Neural cell (in vitro differentiated cells): ENCODE results near the gene DCAF11. TPM values are rescaled to one million over a fixed set of nuclear protein-coding genes. Genes with fewer than 3 reads are reported as not detected.

Source experiments
- H2AFZ ChIP-seq: fragments of 200-600, 300-800 bp; sonication (generic), shearing (Covaris generic); 2 replicates; pipeline ENCODE4 v1.6.0; 2014; ENCODE audit warnings: low read depth, mild to moderate bottlenecking, antibody characterized with exemption, low read length, moderate library complexity
- H3F3A ChIP-seq: fragments of 200-600 bp; shearing (Covaris generic); 2 replicates; pipeline ENCODE4 v1.6.1; 2016; ENCODE audit warnings: mild to moderate bottlenecking, moderate library complexity, mixed read lengths, antibody characterized with exemption, low read length; ENCODE audit not compliant: insufficient read depth, poor library complexity, severe bottlenecking
- H3K27ac ChIP-seq: fragments of 200-600, 300-800 bp; sonication (generic), shearing (Covaris generic); 2 replicates; pipeline ENCODE4 v1.5.1; 2014; ENCODE audit warnings: mild to moderate bottlenecking, low read length, moderate library complexity
- H3K27me3 ChIP-seq: fragments of 300-800, 200-600 bp; sonication (generic), shearing (Covaris generic); 2 replicates; pipeline ENCODE4 v1.6.0; 2014; ENCODE audit warnings: mild to moderate bottlenecking, low read depth, low read length, moderate library complexity; ENCODE audit not compliant: insufficient read depth
- H3K36me3 ChIP-seq: fragments of 300-800, 200-600 bp; sonication (generic), shearing (Covaris generic); 2 replicates; pipeline ENCODE4 v1.5.1; 2014; ENCODE audit warnings: mild to moderate bottlenecking, antibody characterized with exemption, low read length, moderate library complexity; ENCODE audit not compliant: insufficient read depth
- H3K4me2 ChIP-seq: fragments of 300-800, 200-600 bp; sonication (generic), shearing (Covaris generic); 2 replicates; pipeline ENCODE4 v1.6.0; 2014; ENCODE audit warnings: mild to moderate bottlenecking, low read length
- H3K4me3 ChIP-seq: fragments of 300-800, 200-600 bp; sonication (generic), shearing (Covaris generic); 2 replicates; pipeline ENCODE4 v1.5.1; 2014; ENCODE audit warnings: mild to moderate bottlenecking, low read length, moderate library complexity
- H3K79me2 ChIP-seq: fragments of 200-600 bp; shearing (Covaris generic); replicated peaks from 2 replicates; pipeline ENCODE4 v1.6.0; 2014; ENCODE audit warnings: mild to moderate bottlenecking, low read length, moderate library complexity; ENCODE audit not compliant: insufficient read depth
- H3K9ac ChIP-seq: fragments of 300-800, 200-600 bp; sonication (generic), shearing (Covaris generic); 2 replicates; pipeline ENCODE4 v1.6.1; 2016; ENCODE audit warnings: mild to moderate bottlenecking, low read length, mixed read lengths
- H3K9me2 ChIP-seq: fragments of 200-600 bp; shearing (Covaris generic); 2 replicates; pipeline ENCODE4 v1.6.1; 2016; ENCODE audit warnings: mild to moderate bottlenecking, low read length, mixed read lengths; ENCODE audit not compliant: insufficient read depth
- H3K9me3 ChIP-seq: fragments of 200-600, 300-800 bp; sonication (generic), shearing (Covaris generic); 2 replicates; pipeline ENCODE4 v1.6.1; 2016; ENCODE audit warnings: mild to moderate bottlenecking, mixed run types, low read length, moderate library complexity, mixed read lengths
- H4K20me1 ChIP-seq: fragments of 200-600 bp; shearing (Covaris generic); 2 replicates; pipeline ENCODE4 v1.6.1; 2016; ENCODE audit warnings: mild to moderate bottlenecking, mixed run types; ENCODE audit not compliant: insufficient read depth
- EP300 ChIP-seq: fragments of 450-650 bp; conservative IDR thresholded peaks from 2 replicates; pipeline ENCODE4 v1.6.1; 2014; ENCODE audit warnings: antibody characterized with exemption, mild to moderate bottlenecking, moderate library complexity; ENCODE audit not compliant: poor library complexity, severe bottlenecking
- EZH2 ChIP-seq: fragments of 200-600, 300-800 bp; shearing (Covaris generic), sonication (generic); IDR thresholded peaks from 2 replicates; pipeline ENCODE4 v1.6.1; 2014; ENCODE audit warnings: antibody characterized with exemption, low read length, borderline replicate concordance, mild to moderate bottlenecking; ENCODE audit not compliant: insufficient read depth, poor library complexity, severe bottlenecking
- MXI1 ChIP-seq: fragments of 450-650 bp; conservative IDR thresholded peaks from 2 replicates; pipeline ENCODE4 v1.6.1; 2014; ENCODE audit warnings: antibody characterized with exemption, mild to moderate bottlenecking; ENCODE audit not compliant: poor library complexity, severe bottlenecking
- POLR2AphosphoS5 ChIP-seq: IDR thresholded peaks from 2 replicates; pipeline ENCODE4 v1.6.1; 2012
- RAD21 ChIP-seq: fragments of 450-650 bp; conservative IDR thresholded peaks from 2 replicates; pipeline ENCODE4 v1.6.1; 2014; ENCODE audit warnings: antibody characterized with exemption, mild to moderate bottlenecking, moderate library complexity
- SMC3 ChIP-seq: fragments of 450-650 bp; conservative IDR thresholded peaks from 2 replicates; pipeline ENCODE4 v1.6.1; 2014; ENCODE audit warnings: antibody characterized with exemption, mild to moderate bottlenecking, moderate library complexity; ENCODE audit not compliant: poor library complexity
- TAF1 ChIP-seq: IDR thresholded peaks from 2 replicates; pipeline ENCODE4 v1.6.1; 2012; ENCODE audit warnings: low read depth
- polyA plus RNA-seq: library from polyadenylated mRNA; depleted of rRNA; stranded (reverse); fragments of >200 nt; gene quantifications from 2 replicates; pipeline ENCODE4 v1.2.3, GENCODE V29; 2014
- TF ChIP-seq, protein P1 (sequence below): fragments of 450-650 bp; IDR thresholded peaks from 2 replicates; pipeline ENCODE4 v1.5.1; 2014; ENCODE audit warnings: antibody characterized with exemption, mild to moderate bottlenecking, moderate library complexity; ENCODE audit not compliant: poor library complexity, severe bottlenecking
- TF ChIP-seq, protein P2 (sequence below): IDR thresholded peaks from 2 replicates; pipeline ENCODE4 v1.6.1; 2012; ENCODE audit warnings: borderline replicate concordance

The DCAF11 gene
- polyA plus RNA-seq, 1 donor from 2014 or later, result 74.5 TPM

DNA sequence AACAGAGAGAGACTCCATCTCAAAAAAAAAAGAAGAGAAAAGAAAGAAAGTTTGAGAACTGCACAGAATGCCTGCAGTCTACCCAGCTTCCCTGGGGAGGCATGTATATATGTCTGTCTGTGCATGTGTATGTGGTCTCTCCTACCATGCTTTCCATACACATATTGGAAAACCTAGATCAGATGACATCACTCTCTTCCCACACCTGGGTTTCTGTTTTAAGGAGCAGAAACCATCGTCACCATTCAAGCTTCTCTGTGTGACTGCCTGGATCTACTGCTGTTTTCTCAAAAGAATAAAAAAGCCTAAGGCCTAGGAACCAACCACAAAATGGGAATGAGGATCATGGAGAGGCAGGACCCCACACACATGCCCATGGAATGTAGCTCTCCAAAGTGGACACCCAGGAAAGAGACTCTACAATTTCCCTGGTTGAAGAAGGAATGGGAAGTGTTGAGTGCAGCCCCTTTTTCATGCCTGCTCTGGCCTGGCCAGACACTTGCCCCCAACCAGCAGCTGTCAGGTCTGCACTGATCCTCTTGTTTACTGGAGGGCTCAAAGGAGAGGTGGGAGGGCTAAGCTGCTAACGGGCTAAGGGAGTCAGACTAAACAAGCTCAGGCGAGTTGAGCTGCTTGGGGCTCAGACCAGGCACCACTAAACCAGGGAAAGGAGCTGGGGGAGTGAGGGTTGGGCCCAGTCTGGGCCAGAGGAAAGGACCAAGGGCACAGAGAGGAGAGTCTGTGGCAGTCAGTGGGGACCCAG is 28.2 kb upstream of the DCAF11 start:
- no peaks in the 10 kb centered on the region for H3K36me3 ChIP-seq
- no peak overlapping the region for H2AFZ ChIP-seq
- no peaks in the 10 kb centered on the region for H3K9me3 ChIP-seq
- no peaks in the 10 kb centered on the region for H4K20me1 ChIP-seq
- H3K4me2 ChIP-seq, result no peak overlapping the region
- H3K4me3 ChIP-seq, result no peak overlapping the region
- no peak overlapping the region for H3K9ac ChIP-seq
- no peaks in the 10 kb centered on the region for H3F3A ChIP-seq
- H3K27ac ChIP-seq, result no peak overlapping the region
- H3K27me3 ChIP-seq, result no peaks in the 10 kb centered on the region
- H3K9me2 ChIP-seq, result no peaks in the 10 kb centered on the region
- no peaks in the 10 kb centered on the region for H3K79me2 ChIP-seq
- no peak for TF ChIP-seq EZH2
- TF ChIP-seq, protein P1, sequence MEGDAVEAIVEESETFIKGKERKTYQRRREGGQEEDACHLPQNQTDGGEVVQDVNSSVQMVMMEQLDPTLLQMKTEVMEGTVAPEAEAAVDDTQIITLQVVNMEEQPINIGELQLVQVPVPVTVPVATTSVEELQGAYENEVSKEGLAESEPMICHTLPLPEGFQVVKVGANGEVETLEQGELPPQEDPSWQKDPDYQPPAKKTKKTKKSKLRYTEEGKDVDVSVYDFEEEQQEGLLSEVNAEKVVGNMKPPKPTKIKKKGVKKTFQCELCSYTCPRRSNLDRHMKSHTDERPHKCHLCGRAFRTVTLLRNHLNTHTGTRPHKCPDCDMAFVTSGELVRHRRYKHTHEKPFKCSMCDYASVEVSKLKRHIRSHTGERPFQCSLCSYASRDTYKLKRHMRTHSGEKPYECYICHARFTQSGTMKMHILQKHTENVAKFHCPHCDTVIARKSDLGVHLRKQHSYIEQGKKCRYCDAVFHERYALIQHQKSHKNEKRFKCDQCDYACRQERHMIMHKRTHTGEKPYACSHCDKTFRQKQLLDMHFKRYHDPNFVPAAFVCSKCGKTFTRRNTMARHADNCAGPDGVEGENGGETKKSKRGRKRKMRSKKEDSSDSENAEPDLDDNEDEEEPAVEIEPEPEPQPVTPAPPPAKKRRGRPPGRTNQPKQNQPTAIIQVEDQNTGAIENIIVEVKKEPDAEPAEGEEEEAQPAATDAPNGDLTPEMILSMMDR, result no peak
- TF ChIP-seq MXI1, result no peak
- TF ChIP-seq TAF1, result no peak
- TF ChIP-seq, protein P2, sequence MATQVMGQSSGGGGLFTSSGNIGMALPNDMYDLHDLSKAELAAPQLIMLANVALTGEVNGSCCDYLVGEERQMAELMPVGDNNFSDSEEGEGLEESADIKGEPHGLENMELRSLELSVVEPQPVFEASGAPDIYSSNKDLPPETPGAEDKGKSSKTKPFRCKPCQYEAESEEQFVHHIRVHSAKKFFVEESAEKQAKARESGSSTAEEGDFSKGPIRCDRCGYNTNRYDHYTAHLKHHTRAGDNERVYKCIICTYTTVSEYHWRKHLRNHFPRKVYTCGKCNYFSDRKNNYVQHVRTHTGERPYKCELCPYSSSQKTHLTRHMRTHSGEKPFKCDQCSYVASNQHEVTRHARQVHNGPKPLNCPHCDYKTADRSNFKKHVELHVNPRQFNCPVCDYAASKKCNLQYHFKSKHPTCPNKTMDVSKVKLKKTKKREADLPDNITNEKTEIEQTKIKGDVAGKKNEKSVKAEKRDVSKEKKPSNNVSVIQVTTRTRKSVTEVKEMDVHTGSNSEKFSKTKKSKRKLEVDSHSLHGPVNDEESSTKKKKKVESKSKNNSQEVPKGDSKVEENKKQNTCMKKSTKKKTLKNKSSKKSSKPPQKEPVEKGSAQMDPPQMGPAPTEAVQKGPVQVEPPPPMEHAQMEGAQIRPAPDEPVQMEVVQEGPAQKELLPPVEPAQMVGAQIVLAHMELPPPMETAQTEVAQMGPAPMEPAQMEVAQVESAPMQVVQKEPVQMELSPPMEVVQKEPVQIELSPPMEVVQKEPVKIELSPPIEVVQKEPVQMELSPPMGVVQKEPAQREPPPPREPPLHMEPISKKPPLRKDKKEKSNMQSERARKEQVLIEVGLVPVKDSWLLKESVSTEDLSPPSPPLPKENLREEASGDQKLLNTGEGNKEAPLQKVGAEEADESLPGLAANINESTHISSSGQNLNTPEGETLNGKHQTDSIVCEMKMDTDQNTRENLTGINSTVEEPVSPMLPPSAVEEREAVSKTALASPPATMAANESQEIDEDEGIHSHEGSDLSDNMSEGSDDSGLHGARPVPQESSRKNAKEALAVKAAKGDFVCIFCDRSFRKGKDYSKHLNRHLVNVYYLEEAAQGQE, result no peak
- no peak for TF ChIP-seq POLR2AphosphoS5
- TF ChIP-seq RAD21, result no peak

DNA sequence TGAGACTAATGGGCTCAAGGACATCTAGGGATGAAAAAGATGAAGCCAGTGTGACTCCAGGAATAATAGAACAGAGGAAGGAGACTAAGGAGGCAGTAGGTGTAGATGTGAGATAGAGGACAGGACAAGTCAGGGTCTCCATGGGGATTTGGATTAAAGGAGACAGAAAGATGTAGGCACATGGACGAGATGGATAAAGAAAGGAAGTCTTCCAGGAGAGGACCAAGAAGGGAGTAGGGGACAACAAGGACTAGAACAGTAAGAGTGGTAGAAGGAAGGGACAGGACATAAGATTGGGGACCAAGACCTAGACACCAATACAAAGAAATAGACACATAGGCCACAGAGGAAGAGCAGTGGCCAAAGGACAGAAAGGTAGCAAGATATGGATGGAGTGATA is 27.6 kb upstream of the DCAF11 start:
- no peak overlapping the region for H2AFZ ChIP-seq
- no peak for TF ChIP-seq EP300
- no peak for TF ChIP-seq SMC3
- no peak for TF ChIP-seq TAF1
- TF ChIP-seq, protein P1, result no peak
- no peak for TF ChIP-seq POLR2AphosphoS5
- TF ChIP-seq EZH2, result no peak
- no peaks in the 10 kb centered on the region for H3K79me2 ChIP-seq

More for the DNA sequence above, 27.6 kb upstream of the DCAF11 start:
- H3K4me2 ChIP-seq, result no peak overlapping the region
- no peaks in the 10 kb centered on the region for H3K9me2 ChIP-seq
- H3K27me3 ChIP-seq, result no peaks in the 10 kb centered on the region
- no peaks in the 10 kb centered on the region for H4K20me1 ChIP-seq
- no peaks in the 10 kb centered on the region for H3K36me3 ChIP-seq
- H3F3A ChIP-seq, result no peaks in the 10 kb centered on the region
- H3K27ac ChIP-seq, result no peak overlapping the region
- no peak overlapping the region for H3K4me3 ChIP-seq
- no peak overlapping the region for H3K9ac ChIP-seq
- H3K9me3 ChIP-seq, result no peaks in the 10 kb centered on the region
